Measurements from ENCODE around the gene NEMP2.
"Not testable (repeated sequence)": the region's sequence is repeated elsewhere in the genome, so short reads cannot be mapped to it uniquely, and the experiment has no call there.

NEMP2 gene

GRCh38 chr2:190478572-190479195, 55.8 kb downstream of the NEMP2 start:
- in situ Hi-C loops (cut with MboI; ENCODE audit: low pct_unique_long_range_greater_than_20kb, low sequenced_read_pairs, unreplicated experiment): no loop called here
- DNase-seq (ENCODE audit: low spot score): no peak
- no peak for TF ChIP-seq CTCF (IDR thresholded peaks at IDR 0.05; ENCODE audit: extremely low read depth, insufficient read depth, missing control alignments)

- in situ Hi-C loops (cut with MboI; ENCODE audit: low pct_unique_long_range_greater_than_20kb, low sequenced_read_pairs, unreplicated experiment): no loop called here
- DNase-seq (ENCODE audit: low spot score): no peak
- no peak for TF ChIP-seq CTCF (IDR thresholded peaks at IDR 0.05; ENCODE audit: extremely low read depth, insufficient read depth, missing control alignments)
These were observed 56.7 kb downstream of the NEMP2 start for GRCh38 chr2:190477661-190478454.

GRCh38 chr2:190470256-190470826, 64.2 kb downstream of the NEMP2 start:
- DNase-seq (ENCODE audit: low spot score): no peak
- no peak for TF ChIP-seq CTCF (IDR thresholded peaks at IDR 0.05; ENCODE audit: extremely low read depth, insufficient read depth, missing control alignments)
- in situ Hi-C loops (cut with MboI; ENCODE audit: low pct_unique_long_range_greater_than_20kb, low sequenced_read_pairs, unreplicated experiment): no loop called here

GRCh38 chr2:190469771-190470170, 64.8 kb downstream of the NEMP2 start:
- no peak for TF ChIP-seq CTCF (IDR thresholded peaks at IDR 0.05; ENCODE audit: extremely low read depth, insufficient read depth, missing control alignments)
- no peak for DNase-seq (ENCODE audit: low spot score)
- in situ Hi-C loops (cut with MboI; ENCODE audit: low pct_unique_long_range_greater_than_20kb, low sequenced_read_pairs, unreplicated experiment): no loop called here

GRCh38 chr2:190468814-190469569, 65.5 kb downstream of the NEMP2 start:
- in situ Hi-C loops (cut with MboI; ENCODE audit: low pct_unique_long_range_greater_than_20kb, low sequenced_read_pairs, unreplicated experiment): no loop called here
- peak; percentile 21 for DNase-seq (ENCODE audit: low spot score)
- TF ChIP-seq CTCF (IDR thresholded peaks at IDR 0.05; ENCODE audit: extremely low read depth, insufficient read depth, missing control alignments): no peak

GRCh38 chr2:190468354-190468753, 66.2 kb downstream of the NEMP2 start:
- DNase-seq (ENCODE audit: low spot score); in situ Hi-C loops (cut with MboI; ENCODE audit: low pct_unique_long_range_greater_than_20kb, low sequenced_read_pairs, unreplicated experiment): not testable (repeated sequence)

All from GM13977 (cell line).